K562 (cell line): ENCODE measurements around the gene SLC3A2. TPM values are rescaled to one million over a fixed set of nuclear protein-coding genes. Genes with fewer than 3 reads are reported as not detected.
A peak's percentile ranks its signal among the peaks of the same experiment; 100 is the strongest.

Experiments
- CBFB ChIP-seq: sonication (generic); formaldehyde crosslinking; IDR thresholded peaks from 2 replicates; pipeline ENCODE4 v1.4.0; 2020; ENCODE audit warnings: mild to moderate bottlenecking, missing genetic modification reagents
- CBX3 ChIP-seq, 2 experiments: IDR thresholded peaks; 1 replicate in 1 of 2; 2 replicates in 1 of 2; pipeline ENCODE4 v1.6.1; 2012; ENCODE audit warnings: inconsistent platforms in 2 of 2, low read length in 2 of 2, borderline replicate concordance in 1 of 2, control low read depth in 1 of 2
- EZH2 ChIP-seq: IDR thresholded peaks from 2 replicates; pipeline ENCODE4 v1.6.1; 2012; ENCODE audit warnings: low read depth, mild to moderate bottlenecking, inconsistent platforms, low read length, borderline replicate concordance
- HEY1 ChIP-seq: fragments of 250-450 bp; sonication (Bioruptor Pico); IDR thresholded peaks from 2 replicates; pipeline ENCODE4 v1.5.0; 2020; ENCODE audit warnings: mild to moderate bottlenecking, moderate library complexity, borderline replicate concordance
- HINFP ChIP-seq: fragments of 450-650 bp; conservative IDR thresholded peaks from 2 replicates; pipeline ENCODE4 v1.6.1; 2016; ENCODE audit warnings: missing genetic modification characterization, low read depth, mild to moderate bottlenecking, control low read depth, missing compliant biosample characterization
- IRF2 ChIP-seq: sonication (generic); formaldehyde crosslinking; IDR thresholded peaks from 2 replicates; pipeline ENCODE4 v1.8.1; 2022; ENCODE audit warnings: mild to moderate bottlenecking, missing genetic modification reagents
- KDM1A ChIP-seq, 2 experiments: fragments of 450-650 bp; IDR thresholded peaks; 2 replicates each; pipeline ENCODE4 v1.6.1; 2016; ENCODE audit warnings: mild to moderate bottlenecking in 2 of 2
- NCOA1 ChIP-seq: fragments of 450-650 bp; IDR thresholded peaks from 2 replicates; pipeline ENCODE4 v1.6.1; 2016; ENCODE audit warnings: low read depth
- NFE2 ChIP-seq: IDR thresholded peaks from 2 replicates; pipeline ENCODE4 v1.6.1; 2014; ENCODE audit warnings: antibody characterized with exemption, low read depth
- SETDB1 ChIP-seq: IDR thresholded peaks from one replicate; pipeline ENCODE4 v1.6.1; 2012; ENCODE audit warnings: low read length, control low read depth, inconsistent platforms
- SREBF1 ChIP-seq: fragments of 150-350 bp; IDR thresholded peaks from 2 replicates; pipeline ENCODE4 v1.6.1; 2014; ENCODE audit warnings: antibody characterized with exemption, low read depth, low read length, borderline replicate concordance
- SRSF7 ChIP-seq: fragments of 200-400 bp; formaldehyde crosslinking; optimal IDR thresholded peaks from 2 replicates; pipeline ENCODE3; 2017; ENCODE audit warnings: mild to moderate bottlenecking, low read depth, low read length
- TFAP4 ChIP-seq: sonication (generic); formaldehyde crosslinking; IDR thresholded peaks from 2 replicates; pipeline ENCODE4 v1.8.0; 2022; ENCODE audit warnings: missing genetic modification reagents, mild to moderate bottlenecking, moderate library complexity, borderline replicate concordance
- U2AF2 ChIP-seq: fragments of 200-400 bp; formaldehyde crosslinking; optimal IDR thresholded peaks from 2 replicates; pipeline ENCODE3; 2017; ENCODE audit warnings: low read depth, mild to moderate bottlenecking, low read length
- ZFP1 ChIP-seq: fragments of 450-650 bp; formaldehyde crosslinking; IDR thresholded peaks from 2 replicates; pipeline ENCODE4 v1.4.0; 2020; ENCODE audit warnings: mild to moderate bottlenecking, mixed read lengths
- ZNF347 ChIP-seq: fragments of 450-650 bp; formaldehyde crosslinking; IDR thresholded peaks from 2 replicates; pipeline ENCODE4 v1.4.0; 2020; ENCODE audit warnings: low read depth, mild to moderate bottlenecking, moderate library complexity
- ZNF407 ChIP-seq: fragments of 450-650 bp; IDR thresholded peaks from 2 replicates; pipeline ENCODE4 v1.6.1; 2016; ENCODE audit warnings: low read depth
- ZNF586 ChIP-seq: fragments of 450-650 bp; formaldehyde crosslinking; conservative IDR thresholded peaks from 2 replicates; pipeline ENCODE4 v1.4.0; 2020; ENCODE audit warnings: mild to moderate bottlenecking, moderate library complexity
- polyA plus RNA-seq, 8 experiments: library from polyadenylated mRNA; depleted of rRNA in 4 of 8; stranded (reverse) in 5 of 8; unstranded in 3 of 8; fragments of >200 nt; fragmentation: Nextera tagmentation in 2 of 8; fragmentation: Illumina TruSeq in 1 of 8; extraction: Ambion mirVana in 2 of 8; extraction: Trizol in 1 of 8; gene quantifications; 2 replicates each; pipeline versions ENCODE4 v1.2.1 to v1.2.3, GENCODE V29; 2011 to 2014; ENCODE audit warnings: inconsistent platforms in 1 of 8, missing spikeins in 1 of 8
- total RNA-seq, 7 experiments: library from RNA; depleted of rRNA in 6 of 7; stranded (reverse); fragments of >200 nt in 6 of 7; fragmentation: Illumina TruSeq in 2 of 7; extraction: Trizol in 2 of 7; gene quantifications; 2 replicates each; pipeline versions ENCODE4 v1.2.1 to v1.2.3, GENCODE V29; 2011 to 2021; ENCODE audit warnings: low replicate concordance in 1 of 7

SLC3A2 gene
- total and polyA plus RNA-seq, 9 of the 15 experiments (the other 6 are each of a cell fraction or from before 2014, with no cell fraction given), result 20.0 to 296 (median 214) TPM

- no peak; the same call in 1 of the 2 replicates for TF ChIP-seq TFAP4
- no peak for TF ChIP-seq ZNF407
- peak; percentile 74 to 84 for TF ChIP-seq KDM1A (IDR thresholded peaks at IDR 0.05)
- peak; percentile 97 for TF ChIP-seq ZFP1 (CRISPR knock-in tag)
- 0 out of 2 replicates have a peak, but pooled peaks have one; percentile 6 for TF ChIP-seq HINFP (tag)
- TF ChIP-seq SREBF1, result no peak
- peak; percentile 34 for TF ChIP-seq NFE2
- TF ChIP-seq IRF2, result peak; percentile 86; the same call in 1 of the 2 replicates
- TF ChIP-seq CBX3 (IDR thresholded peaks at IDR 0.05; ENCODE audit: borderline replicate concordance in 1 of 2, low read length in 2 of 2), result peak in 1 of 2 experiments; percentile 93; a peak in 2 of 3 replicates
- TF ChIP-seq NCOA1, result peak; percentile 87
- TF ChIP-seq EZH2, result no peak
- TF ChIP-seq ZNF347 (CRISPR knock-in tag), result peak; percentile 95
- TF ChIP-seq ZNF586 (CRISPR knock-in tag), result peak; percentile 99
- TF ChIP-seq HEY1 (CRISPR knock-in tag), result peak; percentile 100
- no peak for TF ChIP-seq SETDB1
- no peak for TF ChIP-seq U2AF2
- no peak for TF ChIP-seq SRSF7
- TF ChIP-seq CBFB, result peak; percentile 59; the same call in 1 of the 2 replicates
Measured at GRCh38 chr11:62841361-62842170, 39.1 kb upstream of the SLC3A2 start (continued).
